ENCODE results near the gene VAV2.
A peak's percentile ranks its signal among the peaks of the same experiment; 100 is the strongest.

Gene VAV2

GRCh38 chr9:133777068-133777791 lies 214.9 kb downstream of the VAV2 start:
- no peak overlapping the region for H3K27ac Mint-ChIP-seq
- TF ChIP-seq CTCF (IDR thresholded peaks at IDR 0.05), result no peak
- peaks cover 3% of the 10 kb centered on the region for H3K27me3 Mint-ChIP-seq (ENCODE audit: low read depth, poor library complexity)
- no peaks in the 10 kb centered on the region for H3K9me3 Mint-ChIP-seq
- peaks cover 26% of the 10 kb centered on the region for H3K4me1 Mint-ChIP-seq
- H3K4me3 Mint-ChIP-seq, result no peak overlapping the region
- no peak for DNase-seq
- peaks cover 10% of the 10 kb centered on the region for H3K36me3 Mint-ChIP-seq (ENCODE audit: low read depth)

GRCh38 chr9:133775951-133776905 lies 215.9 kb downstream of the VAV2 start:
- Mint-ChIP-seq H3K4me1 (peaks cover 17% of the 10 kb centered on the region), H3K9me3 (no peaks in the 10 kb centered on the region), H3K27me3 (ENCODE audit: low read depth, poor library complexity) (no peaks in the 10 kb centered on the region), H3K36me3 (ENCODE audit: low read depth) (peaks cover 10% of the 10 kb centered on the region), H3K4me3 (no peak overlapping the region), H3K27ac (no peak overlapping the region)
- no peak for DNase-seq
- TF ChIP-seq CTCF (IDR thresholded peaks at IDR 0.05), result no peak

- H3K36me3 Mint-ChIP-seq (ENCODE audit: low read depth), result peaks cover 15% of the 10 kb centered on the region
- H3K27me3 Mint-ChIP-seq (ENCODE audit: low read depth, poor library complexity), result no peaks in the 10 kb centered on the region
- H3K4me1 Mint-ChIP-seq, result peaks cover 11% of the 10 kb centered on the region
- H3K4me3 Mint-ChIP-seq, result no peak overlapping the region
- DNase-seq, result no peak
- no peak for TF ChIP-seq CTCF (IDR thresholded peaks at IDR 0.05)
- H3K27ac Mint-ChIP-seq, result peak overlapping the region; percentile 32
- no peaks in the 10 kb centered on the region for H3K9me3 Mint-ChIP-seq
Measured at GRCh38 chr9:133775291-133775690, 216.8 kb downstream of the VAV2 start.

GRCh38 chr9:133774799-133775198 lies 217.3 kb downstream of the VAV2 start:
- H3K9me3 Mint-ChIP-seq, result no peaks in the 10 kb centered on the region
- H3K36me3 Mint-ChIP-seq (ENCODE audit: low read depth), result peaks cover 16% of the 10 kb centered on the region
- TF ChIP-seq CTCF (IDR thresholded peaks at IDR 0.05), result no peak
- no peaks in the 10 kb centered on the region for H3K27me3 Mint-ChIP-seq (ENCODE audit: low read depth, poor library complexity)
- no peak for DNase-seq
- H3K4me1 Mint-ChIP-seq, result peaks cover 7% of the 10 kb centered on the region
- H3K4me3 Mint-ChIP-seq, result no peak overlapping the region
- peak overlapping the region; percentile 32 for H3K27ac Mint-ChIP-seq

GRCh38 chr9:133773889-133774655 lies 218.1 kb downstream of the VAV2 start:
- Mint-ChIP-seq H3K4me3 (no peak overlapping the region), H3K36me3 (ENCODE audit: low read depth) (peaks cover 12% of the 10 kb centered on the region), H3K27ac (no peak overlapping the region), H3K27me3 (ENCODE audit: low read depth, poor library complexity) (no peaks in the 10 kb centered on the region), H3K4me1 (peaks cover 3% of the 10 kb centered on the region), H3K9me3 (no peaks in the 10 kb centered on the region)
- no peak for TF ChIP-seq CTCF (IDR thresholded peaks at IDR 0.05)
- DNase-seq, result no peak
